H1 (cell line): ENCODE measurements around the gene SCCPDH. TPM values are rescaled to one million over a fixed set of nuclear protein-coding genes. Genes with fewer than 3 reads are reported as not detected.

ENCODE experiments used
- CTCF ChIA-PET: fragments of 300-600 bp; sonication (Branson Sonifier 250); formaldehyde crosslinking; loops from one replicate; lab custom pipeline; 2021; ENCODE audit not compliant: partially characterized antibody; lab: Charles Lee
- POLR2A ChIA-PET: fragments of 300-600 bp; sonication (Branson Sonifier 250); formaldehyde crosslinking; loops from one replicate; lab custom pipeline; 2021; ENCODE audit warnings: inconsistent platforms; ENCODE audit not compliant: partially characterized antibody; lab: Charles Lee
- DNase-seq, 2 experiments: peaks; one replicate each; pipeline versions ENCODE4 v3.0.0 to v3.0.0-alpha.2; 2010 to 2022; ENCODE audit warnings: low spot score in 2 of 2, low read depth in 1 of 2, mixed read lengths in 1 of 2
- FAIRE-seq: peaks from 2 replicates; lab custom pipeline; 2011; peaks lifted over from hg19 to GRCh38; lab: Jason Lieb, UNC
- H2AFZ ChIP-seq: 2 replicates; pipeline ENCODE4 v1.8.1; 2012; ENCODE audit warnings: low read length, inconsistent platforms
- H2AK5ac ChIP-seq: 2 replicates; pipeline ENCODE4 v1.6.1; 2013; ENCODE audit warnings: low read depth, low read length
- H2BK120ac ChIP-seq: replicated peaks from 2 replicates; pipeline ENCODE3; 2013; ENCODE audit warnings: low read depth, low read length, inconsistent platforms
- H2BK12ac ChIP-seq: 2 replicates; pipeline ENCODE4 v1.6.1; 2013; ENCODE audit warnings: low read depth, low read length
- H2BK15ac ChIP-seq: 2 replicates; pipeline ENCODE4 v1.6.1; 2013; ENCODE audit warnings: low read length
- H2BK20ac ChIP-seq: 2 replicates; pipeline ENCODE4 v1.6.1; 2013; ENCODE audit warnings: low read length
- H2BK5ac ChIP-seq: 2 replicates; pipeline ENCODE4 v1.6.1; 2013; ENCODE audit warnings: low read depth, low read length
- H3K14ac ChIP-seq: 2 replicates; pipeline ENCODE4 v1.6.1; 2013; ENCODE audit warnings: inconsistent platforms; ENCODE audit not compliant: insufficient read length
- H3K18ac ChIP-seq: 2 replicates; pipeline ENCODE4 v1.6.1; 2013; ENCODE audit warnings: low read length; ENCODE audit errors: extremely low read depth
- H3K23ac ChIP-seq: 2 replicates; pipeline ENCODE4 v1.6.1; 2013; ENCODE audit warnings: inconsistent platforms; ENCODE audit not compliant: insufficient read length
- H3K23me2 ChIP-seq: 2 replicates; pipeline ENCODE4 v1.6.1; 2013; ENCODE audit warnings: low read depth, low read length
- H3K27ac ChIP-seq: 2 replicates; pipeline ENCODE4 v1.6.1; 2011; ENCODE audit warnings: low read depth, low read length, inconsistent platforms
- H3K27me3 ChIP-seq, 4 experiments: replicated peaks in 1 of 4; 1 replicate in 1 of 4; 2 replicates in 3 of 4; pipeline versions ENCODE4 v1.6.1 to v1.8.1; 2011 to 2013; ENCODE audit warnings: low read length in 3 of 4, mild to moderate bottlenecking in 3 of 4, inconsistent platforms in 2 of 4, mixed read lengths in 2 of 4, moderate library complexity in 1 of 4; ENCODE audit not compliant: control insufficient read depth in 3 of 4, insufficient read depth in 3 of 4; ENCODE audit errors: extremely low read depth in 1 of 4
- H3K36me3 ChIP-seq, 4 experiments: 2 replicates each; pipeline versions ENCODE4 v1.6.1 to v1.8.1; 2011 to 2013; ENCODE audit warnings: mild to moderate bottlenecking in 4 of 4, low read length in 3 of 4, moderate library complexity in 2 of 4, control low read depth in 1 of 4, inconsistent platforms in 1 of 4; ENCODE audit not compliant: insufficient read depth in 4 of 4, control insufficient read depth in 2 of 4
- H3K4ac ChIP-seq: replicated peaks from 2 replicates; pipeline ENCODE3; 2013; ENCODE audit warnings: low read length, low read depth, mixed read lengths, inconsistent platforms; ENCODE audit not compliant: insufficient read length
- H3K4me1 ChIP-seq, 4 experiments: replicated peaks in 1 of 4; 1 replicate in 1 of 4; 2 replicates in 3 of 4; pipeline versions ENCODE4 v1.6.1 to v1.8.1; 2011 to 2013; ENCODE audit warnings: low read length in 3 of 4, inconsistent platforms in 2 of 4, mixed read lengths in 1 of 4; ENCODE audit not compliant: insufficient read depth in 4 of 4, control insufficient read depth in 3 of 4
- H3K4me2 ChIP-seq, 2 experiments: 2 replicates each; pipeline versions ENCODE4 v1.6.1 to v1.8.1; 2011 to 2013; ENCODE audit warnings: low read depth in 2 of 2, low read length in 2 of 2, control low read depth in 1 of 2, inconsistent platforms in 1 of 2, mild to moderate bottlenecking in 1 of 2; ENCODE audit not compliant: insufficient read depth in 1 of 2
- H3K4me3 ChIP-seq, 4 experiments: fragments of 200-600, 300-600 bp in 1 of 4; sonication (generic), shearing (Covaris generic), sonication (Bioruptor Twin) in 1 of 4; 2 replicates each; pipeline versions ENCODE4 v1.5.1 to v1.8.1; 2011 to 2016; ENCODE audit warnings: low read length in 4 of 4, low read depth in 3 of 4, control low read depth in 2 of 4, inconsistent platforms in 2 of 4, mild to moderate bottlenecking in 2 of 4, mixed read lengths in 1 of 4, moderate library complexity in 1 of 4; ENCODE audit not compliant: insufficient read depth in 2 of 4; ENCODE audit errors: extremely low read depth in 1 of 4
- H3K56ac ChIP-seq: replicated peaks from 2 replicates; pipeline ENCODE3; 2013; ENCODE audit warnings: low read depth, mild to moderate bottlenecking, mixed read lengths, low read length, inconsistent platforms; ENCODE audit not compliant: insufficient read length
- H3K79me1 ChIP-seq: 2 replicates; pipeline ENCODE4 v1.6.1; 2013; ENCODE audit warnings: low read depth, low read length, control low read depth
- H3K79me2 ChIP-seq, 2 experiments: 2 replicates each; pipeline versions ENCODE4 v1.6.1 to v1.8.1; 2012 to 2013; ENCODE audit warnings: low read length in 2 of 2, mild to moderate bottlenecking in 2 of 2, inconsistent platforms in 1 of 2; ENCODE audit not compliant: insufficient read depth in 2 of 2, control insufficient read depth in 1 of 2
- H3K9ac ChIP-seq, 4 experiments: replicated peaks in 1 of 4; 1 replicate in 1 of 4; 2 replicates in 3 of 4; pipeline versions ENCODE4 v1.6.1 to v1.8.1; 2011 to 2013; ENCODE audit warnings: low read depth in 3 of 4, low read length in 3 of 4, control low read depth in 2 of 4, mild to moderate bottlenecking in 2 of 4, moderate library complexity in 2 of 4, inconsistent platforms in 1 of 4; ENCODE audit errors: extremely low read depth in 1 of 4
- H3K9me3 ChIP-seq, 2 experiments: 2 replicates each; pipeline versions ENCODE4 v1.6.1 to v1.8.1; 2012 to 2013; ENCODE audit warnings: mild to moderate bottlenecking in 2 of 2, moderate library complexity in 2 of 2, control low read depth in 1 of 2, inconsistent platforms in 1 of 2, low read depth in 1 of 2, low read length in 1 of 2, mixed read lengths in 1 of 2; ENCODE audit not compliant: insufficient read depth in 2 of 2
- H4K20me1 ChIP-seq, 2 experiments: replicated peaks in 1 of 2; 2 replicates each; pipeline versions ENCODE3 to v1.8.1; 2011 to 2013; ENCODE audit warnings: inconsistent platforms in 2 of 2, low read length in 2 of 2, mild to moderate bottlenecking in 1 of 2; ENCODE audit not compliant: insufficient read depth in 2 of 2, control insufficient read depth in 1 of 2
- H4K5ac ChIP-seq: 2 replicates; pipeline ENCODE4 v1.6.1; 2013; ENCODE audit warnings: low read length, low read depth, mixed read lengths, inconsistent platforms; ENCODE audit not compliant: insufficient read length
- H4K8ac ChIP-seq: 2 replicates; pipeline ENCODE4 v1.8.0; 2013; ENCODE audit warnings: mild to moderate bottlenecking, moderate library complexity, low read length, inconsistent platforms; ENCODE audit not compliant: insufficient read depth; ENCODE audit errors: extremely low read depth
- H4K91ac ChIP-seq: replicated peaks from 2 replicates; pipeline ENCODE3; 2013; ENCODE audit warnings: low read length, mixed read lengths, inconsistent platforms; ENCODE audit not compliant: insufficient read length
- BCL11A ChIP-seq, 2 experiments: IDR thresholded peaks; one replicate each; pipeline ENCODE4 v1.6.1; 2011; ENCODE audit warnings: low read depth in 2 of 2, low read length in 2 of 2, mild to moderate bottlenecking in 2 of 2
- NRF1 ChIP-seq: IDR thresholded peaks from 2 replicates; pipeline ENCODE4 v1.6.1; 2011; ENCODE audit warnings: mild to moderate bottlenecking, low read depth, low read length, improper control_type of control experiment
- RFX5 ChIP-seq: IDR thresholded peaks from 2 replicates; pipeline ENCODE4 v1.6.1; 2011; ENCODE audit warnings: low read depth, low read length, improper control_type of control experiment, borderline replicate concordance
- TBP ChIP-seq: IDR thresholded peaks from 2 replicates; pipeline ENCODE4 v1.6.1; 2011; ENCODE audit warnings: low read depth, low read length, improper control_type of control experiment
- TEAD4 ChIP-seq: IDR thresholded peaks from 2 replicates; pipeline ENCODE4 v1.6.1; 2012; ENCODE audit warnings: low read depth, low read length, inconsistent platforms, mixed read lengths
- WGBS, 2 experiments: shearing (Covaris generic) in 1 of 2; methylation state at CpG; one replicate each; pipeline versions ENCODE4 v1.1.6 to v1.1.7; 2013 to 2015; ENCODE audit warnings: low lambda C conversion rate in 2 of 2, mixed read lengths in 2 of 2, inconsistent platforms in 1 of 2, low coverage in 1 of 2, missing lambda C conversion rate in 1 of 2; ENCODE audit not compliant: insufficient replicate concordance in 2 of 2, insufficient coverage in 1 of 2, insufficient read length in 1 of 2; ENCODE audit errors: extremely low coverage in 1 of 2, missing lambda C conversion rate in 1 of 2; 5-methylcytosine and 5-hydroxymethylcytosine counted together
- polyA plus RNA-seq, 7 experiments: library from polyadenylated mRNA; depleted of rRNA in 3 of 7; stranded (reverse) in 5 of 7; unstranded in 2 of 7; fragments of >200 nt in 5 of 7; fragments of 200-250 nt in 2 of 7; gene quantifications; 1 replicate in 5 of 7; 2 replicates in 1 of 7; 4 replicates in 1 of 7; pipeline versions ENCODE4 v1.2.1 to v1.2.3, GENCODE V29; 2011 to 2013; ENCODE audit warnings: missing spikeins in 2 of 7, mixed read lengths in 2 of 7
- total RNA-seq: library from RNA; stranded (reverse); fragmentation: NEBNext Ultra II Directional; extraction: Animal tissue kit (Norgen Biotek cat#: 25700); gene quantifications from 2 replicates; pipeline ENCODE4 v1.2.1, GENCODE V29; 2021
- TF ChIP-seq, protein P1 (sequence below): IDR thresholded peaks from 2 replicates; pipeline ENCODE4 v1.6.1; 2012; ENCODE audit warnings: low read length, inconsistent platforms
- TF ChIP-seq, protein P2 (sequence below): IDR thresholded peaks from 2 replicates; pipeline ENCODE4 v1.6.1; 2011; ENCODE audit warnings: low read length, improper control_type of control experiment

The SCCPDH gene
- total and polyA plus RNA-seq, 2 of the 8 experiments (the other 6 are each of a cell fraction or from before 2014, with no cell fraction given), result 9.5 to 17.0 TPM

DNA sequence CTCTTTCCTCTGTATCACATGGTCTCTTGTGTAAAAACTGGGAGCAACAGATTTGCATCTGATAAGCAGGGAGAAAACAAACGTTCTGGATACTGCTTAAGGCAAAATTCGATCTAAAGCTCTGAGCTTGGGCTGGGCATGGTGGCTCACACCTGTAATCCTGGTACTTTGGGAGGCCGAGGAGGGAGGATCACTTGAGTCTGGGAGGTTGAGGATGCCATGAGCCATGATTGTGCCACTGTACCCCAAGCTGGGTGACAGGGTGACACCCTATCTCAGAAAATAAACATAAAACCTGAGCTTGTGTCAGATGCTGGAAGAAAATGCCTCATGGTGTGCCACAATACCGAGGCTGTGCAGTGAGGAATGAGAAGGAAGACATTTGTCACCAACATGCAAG, 73.9 kb downstream of the SCCPDH start:
- no peak overlapping the region for H4K5ac ChIP-seq
- no peak overlapping the region for H3K4me2 ChIP-seq
- no peaks in the 10 kb centered on the region for H3K9me3 ChIP-seq
- H3K4ac ChIP-seq, result no peak overlapping the region
- H3K27ac ChIP-seq, result no peak overlapping the region
- no peak overlapping the region for H4K8ac ChIP-seq
- no peak overlapping the region for H2AFZ ChIP-seq
- no peaks in the 10 kb centered on the region for H3K27me3 ChIP-seq
- no peaks in the 10 kb centered on the region for H3K36me3 ChIP-seq
- no peaks in the 10 kb centered on the region for H4K20me1 ChIP-seq
- H3K4me1 ChIP-seq, result peaks cover 5 to 27% (median 24%) of the 10 kb centered on the region in 4 experiments
- H3K9ac ChIP-seq, result no peak overlapping the region
- H2AK5ac ChIP-seq, result no peak overlapping the region
- POLR2A ChIA-PET, result interaction anchor here (1.8 kb wide), 1 partner anchor 9 kb away, joined by 5 read pairs; no protein-coding TSS in a partner anchor
- FAIRE-seq, result no peak
- H4K91ac ChIP-seq, result no peak overlapping the region
- H3K23ac ChIP-seq, result no peak overlapping the region
- no peaks in the 10 kb centered on the region for H3K79me2 ChIP-seq
- no peak overlapping the region for H2BK15ac ChIP-seq
- H3K18ac ChIP-seq, result no peak overlapping the region
- no peaks in the 10 kb centered on the region for H3K79me1 ChIP-seq
- H3K14ac ChIP-seq, result no peak overlapping the region
- H2BK20ac ChIP-seq, result peak overlapping the region; percentile 2; the same call in 1 of the 2 replicates
- TF ChIP-seq TBP, result no peak
- no peak for TF ChIP-seq RFX5
- no peak for TF ChIP-seq TEAD4
- no peak for TF ChIP-seq NRF1
- TF ChIP-seq, protein P1, sequence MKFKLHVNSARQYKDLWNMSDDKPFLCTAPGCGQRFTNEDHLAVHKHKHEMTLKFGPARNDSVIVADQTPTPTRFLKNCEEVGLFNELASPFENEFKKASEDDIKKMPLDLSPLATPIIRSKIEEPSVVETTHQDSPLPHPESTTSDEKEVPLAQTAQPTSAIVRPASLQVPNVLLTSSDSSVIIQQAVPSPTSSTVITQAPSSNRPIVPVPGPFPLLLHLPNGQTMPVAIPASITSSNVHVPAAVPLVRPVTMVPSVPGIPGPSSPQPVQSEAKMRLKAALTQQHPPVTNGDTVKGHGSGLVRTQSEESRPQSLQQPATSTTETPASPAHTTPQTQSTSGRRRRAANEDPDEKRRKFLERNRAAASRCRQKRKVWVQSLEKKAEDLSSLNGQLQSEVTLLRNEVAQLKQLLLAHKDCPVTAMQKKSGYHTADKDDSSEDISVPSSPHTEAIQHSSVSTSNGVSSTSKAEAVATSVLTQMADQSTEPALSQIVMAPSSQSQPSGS, result no peak
- TF ChIP-seq BCL11A (IDR thresholded peaks at IDR 0.05; ENCODE audit: low read depth in 2 of 2, low read length in 2 of 2), result no peak
- TF ChIP-seq, protein P2, sequence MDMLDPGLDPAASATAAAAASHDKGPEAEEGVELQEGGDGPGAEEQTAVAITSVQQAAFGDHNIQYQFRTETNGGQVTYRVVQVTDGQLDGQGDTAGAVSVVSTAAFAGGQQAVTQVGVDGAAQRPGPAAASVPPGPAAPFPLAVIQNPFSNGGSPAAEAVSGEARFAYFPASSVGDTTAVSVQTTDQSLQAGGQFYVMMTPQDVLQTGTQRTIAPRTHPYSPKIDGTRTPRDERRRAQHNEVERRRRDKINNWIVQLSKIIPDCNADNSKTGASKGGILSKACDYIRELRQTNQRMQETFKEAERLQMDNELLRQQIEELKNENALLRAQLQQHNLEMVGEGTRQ, result no peak
- TF ChIP-seq, all 59 proteins: peak for 0
- WGBS, 2 experiments, result 88% methylated on average over 4 of the region's 4 CpGs; no CpG with 5 or more reads in 1 of the 2 experiments
- Histone ChIP-seq H2BK12ac (no peak overlapping the region), H2BK120ac (no peak overlapping the region), H2BK5ac (no peak overlapping the region), H3K23me2 (0 out of 2 replicates have a peak, but pooled peaks cover 2% of the 10 kb centered on the region), H3K56ac (no peak overlapping the region), H3K4me3 (no peak overlapping the region)
- CTCF ChIA-PET, result interaction anchor here (0.6 to 1.3 kb wide), 4 partner anchors 13 to 67 kb away, joined by 3 to 4 read pairs (median 3); no protein-coding TSS in a partner anchor
- DNase-seq, result no peak
